ENCODE results near the gene AP2A2.

DNA sequence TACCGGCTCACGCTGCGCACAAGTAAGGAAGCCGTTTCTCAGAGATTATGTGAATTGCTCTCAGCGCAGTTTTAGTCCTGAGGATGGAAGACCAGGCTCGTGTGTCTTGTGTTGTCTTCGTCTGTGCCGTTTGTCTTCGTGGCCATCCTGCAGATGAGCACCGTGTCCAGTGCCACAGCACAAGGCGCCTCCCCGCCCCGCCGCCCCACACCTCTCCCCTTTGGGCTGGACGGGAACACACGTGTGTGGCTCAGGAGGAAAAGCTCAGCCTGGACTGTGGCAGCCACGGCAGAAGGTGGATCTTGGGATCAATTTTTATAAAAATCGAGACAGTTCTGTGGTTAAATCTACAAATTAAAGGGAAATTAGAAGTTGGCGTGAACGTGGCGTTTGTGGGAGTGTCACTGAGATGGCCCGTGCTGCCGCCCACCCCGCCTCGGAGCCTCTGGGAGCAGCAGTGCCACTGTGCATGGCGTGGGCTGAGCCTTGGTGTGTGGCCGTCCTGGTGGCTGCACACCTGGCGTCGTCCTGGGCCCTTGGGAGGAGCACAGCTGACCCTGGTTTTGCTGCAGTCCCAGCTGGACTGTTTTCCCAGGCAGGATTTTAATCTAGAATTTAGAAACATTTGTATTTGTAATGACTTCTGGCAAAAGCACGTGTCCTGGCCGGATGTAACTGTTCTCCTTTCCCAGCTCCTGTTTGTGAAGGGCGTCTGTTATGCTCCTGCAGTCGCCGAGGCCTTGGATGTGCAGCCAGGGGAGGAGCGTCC lies 85.1 kb downstream of the AP2A2 start:
- TF ChIP-seq, protein P1, sequence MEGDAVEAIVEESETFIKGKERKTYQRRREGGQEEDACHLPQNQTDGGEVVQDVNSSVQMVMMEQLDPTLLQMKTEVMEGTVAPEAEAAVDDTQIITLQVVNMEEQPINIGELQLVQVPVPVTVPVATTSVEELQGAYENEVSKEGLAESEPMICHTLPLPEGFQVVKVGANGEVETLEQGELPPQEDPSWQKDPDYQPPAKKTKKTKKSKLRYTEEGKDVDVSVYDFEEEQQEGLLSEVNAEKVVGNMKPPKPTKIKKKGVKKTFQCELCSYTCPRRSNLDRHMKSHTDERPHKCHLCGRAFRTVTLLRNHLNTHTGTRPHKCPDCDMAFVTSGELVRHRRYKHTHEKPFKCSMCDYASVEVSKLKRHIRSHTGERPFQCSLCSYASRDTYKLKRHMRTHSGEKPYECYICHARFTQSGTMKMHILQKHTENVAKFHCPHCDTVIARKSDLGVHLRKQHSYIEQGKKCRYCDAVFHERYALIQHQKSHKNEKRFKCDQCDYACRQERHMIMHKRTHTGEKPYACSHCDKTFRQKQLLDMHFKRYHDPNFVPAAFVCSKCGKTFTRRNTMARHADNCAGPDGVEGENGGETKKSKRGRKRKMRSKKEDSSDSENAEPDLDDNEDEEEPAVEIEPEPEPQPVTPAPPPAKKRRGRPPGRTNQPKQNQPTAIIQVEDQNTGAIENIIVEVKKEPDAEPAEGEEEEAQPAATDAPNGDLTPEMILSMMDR (IDR thresholded peaks at IDR 0.05): no peak
- no peak for TF ChIP-seq EP300 (IDR thresholded peaks at IDR 0.05)
